ENCODE results near the gene ESPN.

ESPN gene

DNA sequence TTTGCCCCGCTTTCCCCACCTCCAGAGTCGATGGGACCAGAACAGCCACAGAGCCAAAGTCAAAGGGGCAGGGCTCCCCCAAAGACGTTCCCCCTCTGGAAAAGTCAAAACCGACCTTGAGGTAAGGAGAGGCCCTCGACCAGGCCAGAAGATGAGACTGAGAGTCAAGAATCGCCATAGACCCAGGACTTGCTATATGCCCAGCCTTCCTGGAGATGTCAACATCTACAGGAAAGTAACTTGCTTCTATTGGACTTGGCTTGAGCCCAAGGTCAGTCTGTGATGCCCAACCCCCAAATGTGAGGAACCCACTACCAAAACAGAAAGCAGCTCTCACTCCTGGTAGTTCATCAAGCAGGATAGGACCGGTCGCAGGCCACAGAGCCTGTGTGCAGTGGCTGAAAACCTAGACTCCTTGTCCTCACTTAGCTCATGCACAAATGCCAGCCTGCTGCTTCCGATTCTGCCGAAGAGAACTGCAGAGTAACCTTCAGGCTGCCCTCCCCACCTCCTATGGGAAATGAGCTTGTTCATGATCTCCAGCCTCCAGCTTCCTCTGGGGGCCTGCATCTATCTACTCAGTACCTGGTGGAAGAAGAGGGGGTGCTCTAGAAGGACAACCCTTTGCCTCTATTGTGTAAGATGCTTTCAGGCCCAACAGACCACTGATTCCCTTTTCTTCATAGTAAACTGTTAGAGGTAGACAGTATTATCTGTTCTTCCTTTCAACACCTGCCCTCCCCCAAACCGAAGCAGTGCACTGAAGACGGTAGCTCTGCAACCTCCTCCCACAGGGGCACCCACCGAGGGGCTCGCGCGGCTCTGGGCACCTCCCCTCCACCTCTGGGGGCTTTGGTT is 32.4 kb upstream of the ESPN start:
- H3K4me1 ChIP-seq (ENCODE audit: control insufficient read depth, insufficient read depth, low read length), result peaks cover 8% of the 10 kb centered on the region; the same call in 1 of the 2 replicates
- no peaks in the 10 kb centered on the region for H3K9me3 ChIP-seq (ENCODE audit: control insufficient read depth, insufficient read depth, low read depth, low read length)
- peaks cover 0 to 9% of the 10 kb centered on the region in 2 experiments; a peak in 2 of 3 replicates for H3K36me3 ChIP-seq (ENCODE audit: control insufficient read depth in 2 of 2, insufficient read depth in 1 of 2, low read length in 2 of 2)
- POLR2A ChIA-PET, result interaction anchor here (0.8 to 1.9 kb wide), 6 partner anchors 17 to 35 kb away, joined by 3 to 6 read pairs (median 3); no protein-coding TSS in a partner anchor
- CTCF ChIA-PET, result interaction anchor here (0.6 to 3.1 kb wide), 9 partner anchors 12 to 359 kb away, joined by 3 to 10 read pairs (median 5); no protein-coding TSS in a partner anchor
- TF ChIP-seq ZNF600 (tag by site-specific recombination; IDR thresholded peaks at IDR 0.05) (0 out of 2 replicates have a peak, but pooled peaks have one; percentile 24), ZNF18 (tag by site-specific recombination; IDR thresholded peaks at IDR 0.05) (no peak), ZNF341 (tag by site-specific recombination; IDR thresholded peaks at IDR 0.05; ENCODE audit: low read depth) (0 out of 2 replicates have a peak, but pooled peaks have one; percentile 19), ZNF335 (tag by site-specific recombination; conservative IDR thresholded peaks at IDR 0.05) (peak; percentile 72), ZEB2 (tag by site-specific recombination; IDR thresholded peaks at IDR 0.05) (0 out of 2 replicates have a peak, but pooled peaks have one; percentile 17), RBAK (tag by site-specific recombination; IDR thresholded peaks at IDR 0.05) (no peak), ZNF266 (tag by site-specific recombination; IDR thresholded peaks at IDR 0.05; ENCODE audit: low read depth) (no peak), ZNF221 (tag by site-specific recombination; IDR thresholded peaks at IDR 0.05; ENCODE audit: borderline replicate concordance) (no peak), ZNF510 (tag by site-specific recombination; IDR thresholded peaks at IDR 0.05; ENCODE audit: insufficient replicate concordance) (peak; percentile 45), ZBTB17 (tag by site-specific recombination; IDR thresholded peaks at IDR 0.05) (0 out of 2 replicates have a peak, but pooled peaks have one; percentile 30), BCL11A (tag by site-specific recombination; IDR thresholded peaks at IDR 0.05; ENCODE audit: low read depth) (no peak), PATZ1 (tag by site-specific recombination; IDR thresholded peaks at IDR 0.05) (0 out of 2 replicates have a peak, but pooled peaks have one; percentile 38)
- H3K4me3 ChIP-seq (ENCODE audit: low read depth, low read length), result peak overlapping the region; percentile 75
- peak overlapping the region; percentile 57; the same call in 1 of the 2 replicates for H3K27ac ChIP-seq (ENCODE audit: extremely low read depth, low read depth, low read length)

DNA sequence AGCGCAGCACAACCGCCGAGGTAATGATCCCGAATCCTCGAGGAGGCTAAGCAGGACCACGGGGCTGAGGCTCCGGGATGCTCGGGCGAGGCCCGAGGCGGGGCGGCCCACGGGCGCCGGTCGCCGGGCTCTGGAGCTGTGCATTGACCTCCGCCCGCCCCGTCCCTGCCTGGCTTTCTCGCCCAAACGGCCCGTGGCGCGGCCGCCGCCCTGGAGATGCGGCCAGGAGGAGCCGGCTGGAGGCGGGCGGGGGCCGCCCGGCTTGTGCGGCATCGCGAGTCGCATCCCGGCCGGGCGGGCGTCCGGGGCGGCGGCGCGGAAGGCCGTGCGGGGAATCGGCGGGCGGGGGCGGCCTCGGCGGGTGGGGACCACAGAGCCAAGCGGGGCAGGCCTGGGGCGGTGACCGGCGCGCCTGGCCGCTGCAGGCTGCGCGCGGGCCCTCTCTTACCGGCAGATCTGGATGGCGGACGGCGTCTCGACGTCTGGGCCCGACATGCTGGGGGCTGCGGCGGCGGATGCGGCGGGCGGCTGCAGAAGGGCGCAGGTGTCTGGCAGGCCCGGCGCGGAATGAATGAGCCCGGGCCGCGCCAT is 31.7 kb upstream of the ESPN start:
- H3K9me3 ChIP-seq (ENCODE audit: control insufficient read depth, insufficient read depth, low read depth, low read length), result no peaks in the 10 kb centered on the region
- peaks cover 0 to 9% of the 10 kb centered on the region in 2 experiments; a peak in 2 of 3 replicates for H3K36me3 ChIP-seq (ENCODE audit: control insufficient read depth in 2 of 2, insufficient read depth in 1 of 2, low read length in 2 of 2)
- ChIA-PET CTCF (interaction anchor here (1.0 to 3.1 kb wide), 4 partner anchors 42 to 147 kb away, joined by 4 to 10 read pairs (median 7); no protein-coding TSS in a partner anchor), POLR2A (interaction anchor here (1.0 to 2.0 kb wide), 10 partner anchors 8 to 187 kb away, joined by 3 to 11 read pairs (median 3); partner anchors contain the start of gene RNF207)
- peaks cover 8% of the 10 kb centered on the region; the same call in 1 of the 2 replicates for H3K4me1 ChIP-seq (ENCODE audit: control insufficient read depth, insufficient read depth, low read length)
- peak overlapping the region; percentile 75 for H3K4me3 ChIP-seq (ENCODE audit: low read depth, low read length)
- peak overlapping the region; percentile 57; the same call in 1 of the 2 replicates for H3K27ac ChIP-seq (ENCODE audit: extremely low read depth, low read depth, low read length)
- TF ChIP-seq BCL11B (tag by site-specific recombination; IDR thresholded peaks at IDR 0.05; ENCODE audit: low read depth) (no peak), ZBTB8A (tag by site-specific recombination; IDR thresholded peaks at IDR 0.05) (peak; percentile 95), ZEB2 (tag by site-specific recombination; IDR thresholded peaks at IDR 0.05) (no peak), ZBTB26 (tag by site-specific recombination; optimal IDR thresholded peaks at IDR 0.05) (peak; percentile 64), ZSCAN18 (tag by site-specific recombination; IDR thresholded peaks at IDR 0.05) (no peak), GFI1B (tag by site-specific recombination; IDR thresholded peaks at IDR 0.05) (no peak), ZNF394 (tag by site-specific recombination; IDR thresholded peaks at IDR 0.05; ENCODE audit: borderline replicate concordance) (no peak)
- TF ChIP-seq, protein P1, sequence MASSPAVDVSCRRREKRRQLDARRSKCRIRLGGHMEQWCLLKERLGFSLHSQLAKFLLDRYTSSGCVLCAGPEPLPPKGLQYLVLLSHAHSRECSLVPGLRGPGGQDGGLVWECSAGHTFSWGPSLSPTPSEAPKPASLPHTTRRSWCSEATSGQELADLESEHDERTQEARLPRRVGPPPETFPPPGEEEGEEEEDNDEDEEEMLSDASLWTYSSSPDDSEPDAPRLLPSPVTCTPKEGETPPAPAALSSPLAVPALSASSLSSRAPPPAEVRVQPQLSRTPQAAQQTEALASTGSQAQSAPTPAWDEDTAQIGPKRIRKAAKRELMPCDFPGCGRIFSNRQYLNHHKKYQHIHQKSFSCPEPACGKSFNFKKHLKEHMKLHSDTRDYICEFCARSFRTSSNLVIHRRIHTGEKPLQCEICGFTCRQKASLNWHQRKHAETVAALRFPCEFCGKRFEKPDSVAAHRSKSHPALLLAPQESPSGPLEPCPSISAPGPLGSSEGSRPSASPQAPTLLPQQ (tag by site-specific recombination; IDR thresholded peaks at IDR 0.05), result peak; percentile 78
- TF ChIP-seq, protein P2, sequence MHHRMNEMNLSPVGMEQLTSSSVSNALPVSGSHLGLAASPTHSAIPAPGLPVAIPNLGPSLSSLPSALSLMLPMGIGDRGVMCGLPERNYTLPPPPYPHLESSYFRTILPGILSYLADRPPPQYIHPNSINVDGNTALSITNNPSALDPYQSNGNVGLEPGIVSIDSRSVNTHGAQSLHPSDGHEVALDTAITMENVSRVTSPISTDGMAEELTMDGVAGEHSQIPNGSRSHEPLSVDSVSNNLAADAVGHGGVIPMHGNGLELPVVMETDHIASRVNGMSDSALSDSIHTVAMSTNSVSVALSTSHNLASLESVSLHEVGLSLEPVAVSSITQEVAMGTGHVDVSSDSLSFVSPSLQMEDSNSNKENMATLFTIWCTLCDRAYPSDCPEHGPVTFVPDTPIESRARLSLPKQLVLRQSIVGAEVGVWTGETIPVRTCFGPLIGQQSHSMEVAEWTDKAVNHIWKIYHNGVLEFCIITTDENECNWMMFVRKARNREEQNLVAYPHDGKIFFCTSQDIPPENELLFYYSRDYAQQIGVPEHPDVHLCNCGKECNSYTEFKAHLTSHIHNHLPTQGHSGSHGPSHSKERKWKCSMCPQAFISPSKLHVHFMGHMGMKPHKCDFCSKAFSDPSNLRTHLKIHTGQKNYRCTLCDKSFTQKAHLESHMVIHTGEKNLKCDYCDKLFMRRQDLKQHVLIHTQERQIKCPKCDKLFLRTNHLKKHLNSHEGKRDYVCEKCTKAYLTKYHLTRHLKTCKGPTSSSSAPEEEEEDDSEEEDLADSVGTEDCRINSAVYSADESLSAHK (tag by site-specific recombination; IDR thresholded peaks at IDR 0.05), result no peak
